Measurements from ENCODE around the gene FAM151A.

The FAM151A gene

DNA sequence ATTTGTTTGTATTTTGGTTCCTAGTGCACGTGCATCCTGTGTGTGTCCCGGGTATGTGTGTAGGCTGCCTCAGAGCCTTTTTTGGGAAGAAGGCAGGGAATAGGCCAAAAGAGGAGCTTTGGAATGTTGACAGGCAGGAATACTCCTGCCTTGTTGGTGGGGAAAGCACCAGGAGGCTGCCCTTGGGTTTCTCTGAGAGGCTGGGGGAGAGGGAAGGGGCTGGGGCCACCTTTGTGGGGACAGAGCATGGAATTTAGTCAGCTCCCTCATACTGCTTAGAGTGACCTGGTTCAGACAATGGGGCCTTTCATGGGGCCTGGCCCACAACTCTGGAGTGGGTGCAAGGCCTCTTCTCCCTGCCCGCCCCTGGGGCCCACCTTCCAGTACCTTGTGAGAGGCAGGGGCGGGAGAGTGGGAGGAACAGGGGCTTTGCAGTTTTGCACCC is 44.0 kb downstream of the FAM151A start:
- DNase-seq (ENCODE audit: low read depth in 2 of 2), result no peak

- DNase-seq (ENCODE audit: low read depth in 2 of 2), result no peak
Observed at GRCh38 chr1:54577612-54578011, 45.7 kb downstream of the FAM151A start.

GRCh38 chr1:54575605-54576290 is 47.6 kb downstream of the FAM151A start:
- DNase-seq (ENCODE audit: low read depth in 2 of 2), result no peak

GRCh38 chr1:54575161-54575560 is 48.2 kb downstream of the FAM151A start:
- no peak for DNase-seq (ENCODE audit: low read depth in 2 of 2)

- no peak for DNase-seq (ENCODE audit: low read depth in 2 of 2)
Observed at GRCh38 chr1:54574158-54574778, 49.1 kb downstream of the FAM151A start.

GRCh38 chr1:54572542-54572850 is 50.8 kb downstream of the FAM151A start:
- no peak for DNase-seq (ENCODE audit: low read depth in 2 of 2)

- DNase-seq (ENCODE audit: low read depth in 2 of 2), result no peak
Observed at GRCh38 chr1:54571803-54572541, 51.4 kb downstream of the FAM151A start.

DNA sequence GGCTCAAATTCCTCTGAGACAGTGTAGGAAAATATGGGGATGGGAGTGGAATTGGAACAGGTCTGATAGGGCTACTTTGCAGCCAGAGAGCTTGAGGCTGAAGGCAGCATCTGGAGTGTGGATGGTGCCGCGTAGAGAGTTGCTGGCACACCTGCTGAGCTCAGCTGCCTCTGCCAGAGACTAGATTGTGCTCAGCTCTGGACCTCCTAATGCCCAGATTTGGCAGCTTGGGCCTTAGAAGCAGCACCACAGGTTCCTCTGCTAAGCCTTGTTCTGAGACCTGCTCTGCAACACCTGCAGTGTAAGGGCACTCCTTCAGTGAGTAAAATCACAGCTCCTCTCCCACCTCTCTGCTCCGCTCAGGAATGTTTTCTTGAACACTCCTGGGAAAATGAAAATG is 52.0 kb downstream of the FAM151A start:
- no peak for DNase-seq (ENCODE audit: low read depth in 2 of 2)

DNA sequence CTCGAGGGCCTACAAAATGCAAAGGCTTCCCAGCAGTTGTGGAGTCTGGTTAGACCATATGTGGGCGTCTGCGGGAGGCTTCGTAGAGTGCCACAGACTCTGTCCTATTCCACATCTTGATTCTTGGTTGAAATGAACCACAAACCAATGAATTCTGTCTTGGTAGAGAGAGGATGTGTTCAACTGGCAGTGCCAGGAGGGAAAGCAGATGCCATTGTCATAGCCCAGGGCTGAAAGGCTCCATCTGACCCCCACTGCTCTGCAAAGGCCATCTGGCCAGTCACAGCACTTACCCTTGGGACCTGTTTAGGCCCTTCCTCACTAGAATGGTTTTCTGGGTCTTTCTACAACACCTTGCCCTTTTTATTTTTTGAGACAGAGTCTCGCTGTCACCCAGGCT is 53.2 kb downstream of the FAM151A start:
- no peak for DNase-seq (ENCODE audit: low read depth in 2 of 2)

GRCh38 chr1:54569339-54569738 is 54.0 kb downstream of the FAM151A start:
- no peak for DNase-seq (ENCODE audit: low read depth in 2 of 2)

DNA sequence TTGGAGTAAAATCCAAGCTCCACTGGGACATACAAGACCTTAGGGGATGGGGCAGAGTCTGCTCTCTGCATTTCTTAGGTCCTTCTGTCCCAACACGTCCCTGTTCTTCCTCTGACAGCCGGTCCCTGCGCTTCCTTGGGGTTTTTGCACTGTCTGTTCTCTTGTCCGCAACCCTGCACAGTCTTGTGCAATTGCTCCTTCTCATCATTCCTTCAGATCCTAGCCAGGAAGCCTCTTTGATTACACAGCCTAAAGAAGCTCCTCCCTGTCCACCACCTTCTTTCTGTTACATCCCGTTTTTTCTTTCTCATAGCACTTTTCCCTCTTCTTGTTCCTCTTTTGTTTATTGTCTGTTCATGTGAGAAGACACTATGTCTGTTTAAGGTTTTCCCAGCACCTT is 55.4 kb downstream of the FAM151A start:
- no peak for DNase-seq (ENCODE audit: low read depth in 2 of 2)

- DNase-seq (ENCODE audit: low read depth in 2 of 2), result no peak
Observed at GRCh38 chr1:54566438-54567141, 56.7 kb downstream of the FAM151A start.

GRCh38 chr1:54565113-54565501 is 58.2 kb downstream of the FAM151A start:
- no peak for DNase-seq (ENCODE audit: low read depth in 2 of 2)

DNA sequence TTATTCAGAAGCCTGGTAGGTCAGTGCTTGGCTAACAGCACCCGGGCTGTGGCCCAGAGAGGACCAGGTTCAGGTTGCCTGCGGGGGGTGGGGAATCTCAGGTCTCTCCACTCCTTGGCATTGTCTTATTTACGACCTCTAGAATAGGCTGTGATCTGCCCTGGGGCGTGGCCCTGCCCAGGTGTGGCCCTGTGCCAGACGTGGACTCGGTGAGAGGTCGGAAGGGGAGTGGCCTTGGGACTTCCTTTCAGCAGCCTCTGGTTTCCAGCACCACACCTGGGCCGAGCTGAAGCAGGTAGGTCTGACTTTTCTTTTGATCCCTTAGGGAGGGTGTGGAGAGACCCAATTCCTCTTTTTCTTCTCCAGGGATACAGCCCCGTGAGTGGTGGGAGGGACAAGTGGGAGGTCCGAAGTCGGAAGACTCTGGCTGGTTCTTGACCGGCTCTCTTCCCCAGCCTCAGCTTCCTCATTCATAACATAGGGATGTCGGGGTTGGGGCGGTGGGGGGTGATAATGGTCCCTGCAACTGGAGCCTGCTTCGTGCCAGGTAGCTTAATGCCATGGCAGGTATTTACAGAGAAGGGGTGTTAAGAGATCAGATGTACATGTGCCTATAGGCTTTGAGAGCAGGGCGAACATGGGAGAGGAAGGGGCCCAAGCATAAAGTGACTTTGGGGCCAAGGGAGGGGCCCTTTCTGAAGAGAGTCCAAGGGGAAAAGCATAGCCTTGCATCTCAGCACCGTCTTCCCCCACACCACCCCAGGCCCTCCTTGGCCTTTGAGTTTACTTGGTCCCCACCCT is 58.8 kb downstream of the FAM151A start:
- DNase-seq (ENCODE audit: low read depth in 2 of 2), result no peak

- no peak for DNase-seq (ENCODE audit: low read depth in 2 of 2)
Observed at GRCh38 chr1:54559771-54560231, 63.5 kb downstream of the FAM151A start.
